ENCODE measurements around the gene HSD11B2. TPM values are rescaled to one million over a fixed set of nuclear protein-coding genes. Genes with fewer than 3 reads are reported as not detected.

The HSD11B2 gene
- total and polyA plus RNA-seq, 10 of the 15 experiments (the other 5 are each of a cell fraction or from before 2014, with no cell fraction given), result 0.09 to 0.34 (median 0.21) TPM; not detected in 2

DNA sequence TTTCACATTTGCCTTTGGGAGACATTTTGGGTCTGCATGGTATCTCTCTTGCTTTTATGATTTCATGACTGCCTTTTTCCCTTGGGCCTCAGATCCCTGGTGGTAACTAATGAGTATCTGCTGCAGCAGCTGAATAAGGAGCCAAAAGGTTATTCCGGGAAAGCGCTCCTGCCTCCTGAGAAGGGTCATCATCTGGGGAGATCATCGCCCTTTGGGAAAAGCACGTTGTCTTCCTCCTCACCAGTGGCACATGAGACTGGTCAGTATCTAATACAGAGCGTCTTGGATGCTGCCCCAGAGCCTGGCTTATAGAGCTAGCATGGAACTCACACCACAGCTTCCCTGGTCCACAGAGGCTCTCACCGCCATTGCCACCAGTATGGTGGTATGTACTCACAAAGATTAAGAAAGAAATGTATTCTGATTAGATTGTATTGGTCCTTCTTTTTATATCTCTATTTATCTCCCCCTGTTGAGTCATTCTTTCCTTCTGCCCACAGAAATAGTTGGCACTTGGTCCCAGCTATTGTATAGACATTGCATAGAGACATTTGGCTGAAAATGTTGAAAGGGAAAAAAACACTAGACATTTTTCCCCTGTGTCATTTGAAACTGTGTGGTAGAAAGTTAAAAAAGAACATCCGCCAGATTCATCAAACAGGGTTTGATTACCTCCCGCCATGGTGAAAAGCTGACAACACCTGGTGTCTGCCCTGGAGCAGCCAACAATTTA is 46.0 kb upstream of the HSD11B2 start (continued):
- TF ChIP-seq, protein P1, sequence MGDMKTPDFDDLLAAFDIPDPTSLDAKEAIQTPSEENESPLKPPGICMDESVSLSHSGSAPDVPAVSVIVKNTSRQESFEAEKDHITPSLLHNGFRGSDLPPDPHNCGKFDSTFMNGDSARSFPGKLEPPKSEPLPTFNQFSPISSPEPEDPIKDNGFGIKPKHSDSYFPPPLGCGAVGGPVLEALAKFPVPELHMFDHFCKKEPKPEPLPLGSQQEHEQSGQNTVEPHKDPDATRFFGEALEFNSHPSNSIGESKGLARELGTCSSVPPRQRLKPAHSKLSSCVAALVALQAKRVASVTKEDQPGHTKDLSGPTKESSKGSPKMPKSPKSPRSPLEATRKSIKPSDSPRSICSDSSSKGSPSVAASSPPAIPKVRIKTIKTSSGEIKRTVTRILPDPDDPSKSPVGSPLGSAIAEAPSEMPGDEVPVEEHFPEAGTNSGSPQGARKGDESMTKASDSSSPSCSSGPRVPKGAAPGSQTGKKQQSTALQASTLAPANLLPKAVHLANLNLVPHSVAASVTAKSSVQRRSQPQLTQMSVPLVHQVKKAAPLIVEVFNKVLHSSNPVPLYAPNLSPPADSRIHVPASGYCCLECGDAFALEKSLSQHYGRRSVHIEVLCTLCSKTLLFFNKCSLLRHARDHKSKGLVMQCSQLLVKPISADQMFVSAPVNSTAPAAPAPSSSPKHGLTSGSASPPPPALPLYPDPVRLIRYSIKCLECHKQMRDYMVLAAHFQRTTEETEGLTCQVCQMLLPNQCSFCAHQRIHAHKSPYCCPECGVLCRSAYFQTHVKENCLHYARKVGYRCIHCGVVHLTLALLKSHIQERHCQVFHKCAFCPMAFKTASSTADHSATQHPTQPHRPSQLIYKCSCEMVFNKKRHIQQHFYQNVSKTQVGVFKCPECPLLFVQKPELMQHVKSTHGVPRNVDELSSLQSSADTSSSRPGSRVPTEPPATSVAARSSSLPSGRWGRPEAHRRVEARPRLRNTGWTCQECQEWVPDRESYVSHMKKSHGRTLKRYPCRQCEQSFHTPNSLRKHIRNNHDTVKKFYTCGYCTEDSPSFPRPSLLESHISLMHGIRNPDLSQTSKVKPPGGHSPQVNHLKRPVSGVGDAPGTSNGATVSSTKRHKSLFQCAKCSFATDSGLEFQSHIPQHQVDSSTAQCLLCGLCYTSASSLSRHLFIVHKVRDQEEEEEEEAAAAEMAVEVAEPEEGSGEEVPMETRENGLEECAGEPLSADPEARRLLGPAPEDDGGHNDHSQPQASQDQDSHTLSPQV (IDR thresholded peaks at IDR 0.05), result no peak
- no peak for TF ChIP-seq KLF5 (IDR thresholded peaks at IDR 0.05; ENCODE audit: partially characterized antibody)

DNA sequence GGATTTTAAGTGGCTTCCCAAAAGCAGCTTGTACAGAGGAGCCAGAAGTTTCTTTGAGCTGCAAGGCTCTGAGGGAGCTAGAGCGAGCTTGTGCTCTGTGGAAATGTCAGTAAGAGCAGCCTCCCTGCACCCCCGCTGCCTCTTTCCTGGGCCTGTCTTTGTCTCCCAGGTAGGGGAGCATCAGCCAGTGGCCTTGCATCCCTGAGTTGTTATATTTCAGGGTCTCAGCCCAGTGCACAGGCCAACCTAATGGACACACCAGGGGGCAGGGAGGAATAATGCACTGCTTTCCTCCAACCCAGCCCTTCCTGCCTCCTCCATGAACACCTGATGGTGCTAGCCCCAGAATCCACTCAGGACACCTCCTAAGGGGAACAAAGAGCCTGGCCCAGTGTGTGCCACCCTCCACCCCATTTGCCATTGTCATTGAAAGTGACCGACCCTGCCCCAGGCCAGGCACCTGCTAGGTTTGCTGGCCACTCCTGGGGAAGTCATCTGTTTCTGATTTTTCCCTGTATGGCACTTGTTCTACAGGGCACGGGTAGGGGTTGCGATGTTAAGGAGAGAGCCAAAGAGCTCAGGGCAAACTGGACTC is 44.0 kb upstream of the HSD11B2 start:
- H2AFZ ChIP-seq (ENCODE audit: control insufficient read depth, low read depth, low read length), result no peak overlapping the region
- no peaks in the 10 kb centered on the region for H3K4me1 ChIP-seq (ENCODE audit: control insufficient read depth, insufficient read depth, low read length)
- no peak for DNase-seq (ENCODE audit: low read depth, low spot score)
- no peak for TF ChIP-seq JUND (IDR thresholded peaks at IDR 0.05; ENCODE audit: low read depth, low read length)
- BruUV-seq (replicated peaks), result no TSS peak
- 60% methylated on average over 5 of the region's 5 CpGs for WGBS (ENCODE audit: insufficient coverage, insufficient replicate concordance, low lambda C conversion rate, missing lambda C conversion rate)
- ChIA-PET RAD21 (ENCODE audit: unreplicated experiment) (interaction anchor here (0.6 kb wide), 1 partner anchor 9 kb away, joined by 3 read pairs; no protein-coding TSS in a partner anchor), CTCF (interaction anchor here (0.6 to 1.2 kb wide), 3 partner anchors 12 to 109 kb away, joined by 3 to 4 read pairs (median 3); no protein-coding TSS in a partner anchor), SMC1A (ENCODE audit: uncharacterized antibody, unreplicated experiment) (interaction anchor here (1.4 kb wide), 2 partner anchors 15 to 37 kb away, joined by 3 to 4 read pairs; no protein-coding TSS in a partner anchor), POLR2A (no interaction called here)
- H3K9me3 ChIP-seq (replicated peaks; ENCODE audit: control insufficient read depth, insufficient read depth, low read length), result no peaks in the 10 kb centered on the region
- no peak overlapping the region for H3K27ac ChIP-seq (ENCODE audit: control insufficient read depth, insufficient read depth)
- H3K4me3 ChIP-seq, result no peak overlapping the region
- intact Hi-C loops (cut with micrococcal nuclease; ENCODE audit: unreplicated experiment), result no loop called here
- no peak overlapping the region for H3K4me2 ChIP-seq (ENCODE audit: control insufficient read depth, insufficient read depth)
- in situ Hi-C loops (cut with MboI), result no loop called here
- H3K79me2 ChIP-seq (ENCODE audit: control insufficient read depth, insufficient read depth, low read length), result no peaks in the 10 kb centered on the region
- H3K9ac ChIP-seq (ENCODE audit: control insufficient read depth, insufficient read depth, low read length), result no peak overlapping the region
- ATAC-seq, result no peak
- H3K27me3 ChIP-seq (replicated peaks in 1 of 2; ENCODE audit: control insufficient read depth in 2 of 2, insufficient read depth in 2 of 2, low read length in 1 of 2), result no peaks in the 10 kb centered on the region; a peak in 2 of 4 replicates
- no peak for FAIRE-seq
- no peaks in the 10 kb centered on the region for H3K36me3 ChIP-seq (ENCODE audit: control insufficient read depth in 2 of 2, insufficient read depth in 2 of 2, low read length in 1 of 2)
- no peaks in the 10 kb centered on the region for H4K20me1 ChIP-seq (ENCODE audit: control insufficient read depth, insufficient read depth)
